Measurements from ENCODE around the gene CLC. TPM values are rescaled to one million over a fixed set of nuclear protein-coding genes. Genes with fewer than 3 reads are reported as not detected.
"Not testable (repeated sequence)": the region's sequence is repeated elsewhere in the genome, so short reads cannot be mapped to it uniquely, and the experiment has no call there.

The CLC gene
- total RNA-seq, 2 experiments from 2014 or later, result not detected

GRCh38 chr19:39692166-39692565, 45.7 kb downstream of the CLC start:
- TF ChIP-seq CTCF (conservative IDR thresholded peaks at IDR 0.05; ENCODE audit: low read length), result no peak
- TF ChIP-seq EZH2phosphoT487 (IDR thresholded peaks at IDR 0.05; ENCODE audit: borderline replicate concordance, low read depth, low read length), result no peak
- ChIA-PET CTCF (ENCODE audit: unreplicated experiment) (no interaction called here), POLR2A (no interaction called here)
- Histone ChIP-seq H3K36me3 (ENCODE audit: insufficient read depth, low read length) (no peaks in the 10 kb centered on the region), H3K4me1 (ENCODE audit: insufficient read depth, low read length, poor library complexity, severe bottlenecking) (no peaks in the 10 kb centered on the region), H3K9me3 (ENCODE audit: low read length) (no peaks in the 10 kb centered on the region; the same call in 1 of the 2 replicates), H3K4me2 (ENCODE audit: low read length) (no peak overlapping the region), H3K4me3 (ENCODE audit: low read depth, low read length, poor library complexity, severe bottlenecking) (no peak overlapping the region), H3K27ac (ENCODE audit: low read depth, low read length, poor library complexity, severe bottlenecking) (no peak overlapping the region), H3K79me2 (ENCODE audit: insufficient read depth, low read depth, low read length) (no peaks in the 10 kb centered on the region), H2AFZ (ENCODE audit: low read length) (no peak overlapping the region), H3K9me2 (ENCODE audit: insufficient read depth, low read length) (no peaks in the 10 kb centered on the region), H4K20me1 (ENCODE audit: insufficient read depth, low read length) (no peaks in the 10 kb centered on the region)
- DNase-seq (ENCODE audit: low spot score), result no peak
- intact Hi-C loops (cut with micrococcal nuclease; ENCODE audit: unreplicated experiment), result no loop called here
- BruUV-seq (replicated peaks), result no TSS peak

GRCh38 chr19:39688637-39689036, 49.2 kb downstream of the CLC start:
- CTCF ChIA-PET (ENCODE audit: unreplicated experiment); BruUV-seq (replicated peaks); H3K4me2 ChIP-seq (ENCODE audit: low read length); H3K4me1 ChIP-seq (ENCODE audit: insufficient read depth, low read length, poor library complexity, severe bottlenecking); H3K79me2 ChIP-seq (ENCODE audit: insufficient read depth, low read depth, low read length); H3K4me3 ChIP-seq (ENCODE audit: low read depth, low read length, poor library complexity, severe bottlenecking); H3K9me3 ChIP-seq (ENCODE audit: low read length); H4K20me1 ChIP-seq (ENCODE audit: insufficient read depth, low read length); H3K9me2 ChIP-seq (ENCODE audit: insufficient read depth, low read length); intact Hi-C loops (cut with micrococcal nuclease; ENCODE audit: unreplicated experiment); H3K27ac ChIP-seq (ENCODE audit: low read depth, low read length, poor library complexity, severe bottlenecking); H3K36me3 ChIP-seq (ENCODE audit: insufficient read depth, low read length); H2AFZ ChIP-seq (ENCODE audit: low read length); POLR2A ChIA-PET; DNase-seq (ENCODE audit: low spot score): not testable (repeated sequence)

- BruUV-seq (replicated peaks), result no TSS peak
- no peak for DNase-seq (ENCODE audit: low spot score)
- ChIA-PET CTCF (ENCODE audit: unreplicated experiment) (no interaction called here), POLR2A (no interaction called here)
- H3K79me2 ChIP-seq (ENCODE audit: insufficient read depth, low read depth, low read length), result no peaks in the 10 kb centered on the region
- no peak overlapping the region for H3K4me2 ChIP-seq (ENCODE audit: low read length)
- H4K20me1 ChIP-seq (ENCODE audit: insufficient read depth, low read length), result no peaks in the 10 kb centered on the region
- TF ChIP-seq EZH2phosphoT487 (IDR thresholded peaks at IDR 0.05; ENCODE audit: borderline replicate concordance, low read depth, low read length) (no peak), CTCF (conservative IDR thresholded peaks at IDR 0.05; ENCODE audit: low read length) (no peak)
- no peak overlapping the region for H3K27ac ChIP-seq (ENCODE audit: low read depth, low read length, poor library complexity, severe bottlenecking)
- no peaks in the 10 kb centered on the region for H3K4me1 ChIP-seq (ENCODE audit: insufficient read depth, low read length, poor library complexity, severe bottlenecking)
- no peak overlapping the region for H3K4me3 ChIP-seq (ENCODE audit: low read depth, low read length, poor library complexity, severe bottlenecking)
- no peak overlapping the region for H2AFZ ChIP-seq (ENCODE audit: low read length)
- intact Hi-C loops (cut with micrococcal nuclease; ENCODE audit: unreplicated experiment), result no loop called here
- no peaks in the 10 kb centered on the region; the same call in 1 of the 2 replicates for H3K9me3 ChIP-seq (ENCODE audit: low read length)
- H3K36me3 ChIP-seq (ENCODE audit: insufficient read depth, low read length), result no peaks in the 10 kb centered on the region
- H3K9me2 ChIP-seq (ENCODE audit: insufficient read depth, low read length), result no peaks in the 10 kb centered on the region
Measured at GRCh38 chr19:39686739-39687138, 51.1 kb downstream of the CLC start.

All from OCI-LY7 (cell line).